Measurements from ENCODE around the gene SNTG2.

SNTG2 gene

GRCh38 chr2:1309507-1309906 is 358.9 kb downstream of the SNTG2 start:
- no peak overlapping the region for H3K27ac ChIP-seq
- no peak for TF ChIP-seq CTCF (IDR thresholded peaks at IDR 0.05)
- H3K4me3 ChIP-seq, result no peak overlapping the region
- DNase-seq (ENCODE audit: low spot score), result no peak

GRCh38 chr2:1310202-1310601 is 359.6 kb downstream of the SNTG2 start:
- Histone ChIP-seq H3K4me3 (no peak overlapping the region), H3K27ac (no peak overlapping the region)
- DNase-seq (ENCODE audit: low spot score), result no peak
- TF ChIP-seq CTCF (IDR thresholded peaks at IDR 0.05), result no peak

- Histone ChIP-seq H3K27ac (no peak overlapping the region), H3K4me3 (no peak overlapping the region)
- no peak for TF ChIP-seq CTCF (IDR thresholded peaks at IDR 0.05)
- no peak for DNase-seq (ENCODE audit: low spot score)
Observed at GRCh38 chr2:1310866-1311265, 360.2 kb downstream of the SNTG2 start.

GRCh38 chr2:1313240-1313924 is 362.7 kb downstream of the SNTG2 start:
- no peak for TF ChIP-seq CTCF (IDR thresholded peaks at IDR 0.05)
- H3K4me3 ChIP-seq, result no peak overlapping the region
- H3K27ac ChIP-seq, result no peak overlapping the region
- no peak for DNase-seq (ENCODE audit: low spot score)

DNA sequence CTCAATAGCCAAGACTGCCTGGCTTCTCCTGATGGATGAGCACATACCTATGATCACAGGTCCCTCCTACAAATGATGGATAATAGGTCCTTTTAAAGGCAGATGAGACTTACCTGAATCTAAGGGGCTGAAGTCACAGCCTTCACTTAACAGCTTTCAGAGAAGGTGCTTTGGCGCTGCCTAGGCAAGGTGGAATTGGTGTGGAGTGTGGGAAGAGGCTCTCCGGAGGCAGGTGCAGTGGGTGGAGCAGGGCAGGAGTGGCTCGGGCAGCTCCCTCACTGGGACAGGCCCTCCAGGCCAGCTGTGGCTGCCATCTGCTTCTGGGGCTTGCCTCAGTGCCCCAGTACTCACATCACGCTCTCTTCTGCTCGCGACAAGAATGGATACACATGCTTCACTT is 363.6 kb downstream of the SNTG2 start:
- DNase-seq (ENCODE audit: low spot score), result no peak
- no peak overlapping the region for H3K4me3 ChIP-seq
- no peak for TF ChIP-seq CTCF (IDR thresholded peaks at IDR 0.05)
- no peak overlapping the region for H3K27ac ChIP-seq

DNA sequence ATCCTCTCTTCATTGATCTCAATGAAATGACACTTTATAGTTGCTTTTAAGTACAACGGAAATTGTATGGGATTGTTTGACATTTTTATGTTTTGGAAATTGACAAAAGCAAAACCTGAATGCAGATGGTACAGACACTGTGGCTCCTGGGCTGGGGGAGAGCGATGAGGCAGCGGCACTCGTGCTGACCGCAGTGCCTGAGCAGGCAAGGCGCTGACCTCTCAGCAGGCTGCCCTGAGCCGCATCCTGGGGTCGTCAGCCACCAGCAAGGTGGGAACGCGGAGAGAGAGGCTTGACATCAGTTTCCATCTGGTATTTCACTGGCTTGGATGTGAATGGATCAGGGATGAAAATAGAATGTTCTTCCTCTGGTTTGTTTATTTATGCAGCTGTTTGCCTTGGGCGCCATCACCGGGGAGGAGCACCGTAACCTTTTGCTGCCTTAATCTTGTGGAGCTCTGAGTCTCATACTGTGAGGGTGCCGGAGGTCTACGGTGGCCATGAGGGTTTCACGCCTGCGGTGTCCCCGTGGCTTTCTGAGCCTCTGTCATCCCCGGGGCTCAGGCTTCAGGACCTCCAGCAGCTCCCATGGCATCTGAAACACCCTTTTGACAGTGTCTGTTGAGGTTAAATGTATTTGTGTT is 367.8 kb downstream of the SNTG2 start:
- Histone ChIP-seq H3K27ac (no peak overlapping the region), H3K4me3 (no peak overlapping the region)
- DNase-seq (ENCODE audit: low spot score), result no peak
- no peak for TF ChIP-seq CTCF (IDR thresholded peaks at IDR 0.05)

GRCh38 chr2:1319393-1319792 is 368.7 kb downstream of the SNTG2 start:
- Histone ChIP-seq H3K27ac (no peak overlapping the region), H3K4me3 (no peak overlapping the region)
- no peak for DNase-seq (ENCODE audit: low spot score)
- TF ChIP-seq CTCF (IDR thresholded peaks at IDR 0.05), result no peak

Data from coronary artery (tissue), 2 donors.